ENCODE measurements around the gene SOWAHB.

The SOWAHB gene, protein sequence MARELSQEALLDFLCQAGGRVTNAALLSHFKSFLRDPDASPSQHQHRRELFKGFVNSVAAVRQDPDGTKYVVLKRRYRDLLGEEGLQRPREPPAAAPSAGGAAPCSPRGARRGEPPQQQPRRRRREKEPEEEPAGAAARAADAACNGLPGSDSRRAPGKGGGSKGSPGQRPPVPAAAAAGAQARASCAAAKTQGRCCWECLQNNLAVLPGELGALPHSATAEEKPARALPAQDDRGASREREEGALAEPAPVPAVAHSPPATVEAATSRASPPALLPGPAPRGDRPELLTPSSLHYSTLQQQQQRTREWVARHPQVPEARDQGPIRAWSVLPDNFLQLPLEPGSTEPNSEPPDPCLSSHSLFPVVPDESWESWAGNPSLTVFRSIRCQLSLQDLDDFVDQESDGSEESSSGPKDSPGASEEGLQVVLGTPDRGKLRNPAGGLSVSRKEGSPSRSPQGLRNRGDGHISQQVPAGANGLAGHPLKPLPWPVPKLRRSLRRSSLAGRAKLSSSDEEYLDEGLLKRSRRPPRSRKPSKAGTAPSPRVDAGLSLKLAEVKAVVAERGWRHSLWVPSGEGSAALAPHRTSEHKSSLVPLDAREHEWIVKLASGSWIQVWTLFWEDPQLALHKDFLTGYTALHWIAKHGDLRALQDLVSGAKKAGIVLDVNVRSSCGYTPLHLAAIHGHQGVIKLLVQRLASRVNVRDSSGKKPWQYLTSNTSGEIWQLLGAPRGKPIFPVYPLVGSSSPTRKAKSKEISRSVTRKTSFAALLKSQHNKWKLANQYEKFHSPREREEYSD

DNA sequence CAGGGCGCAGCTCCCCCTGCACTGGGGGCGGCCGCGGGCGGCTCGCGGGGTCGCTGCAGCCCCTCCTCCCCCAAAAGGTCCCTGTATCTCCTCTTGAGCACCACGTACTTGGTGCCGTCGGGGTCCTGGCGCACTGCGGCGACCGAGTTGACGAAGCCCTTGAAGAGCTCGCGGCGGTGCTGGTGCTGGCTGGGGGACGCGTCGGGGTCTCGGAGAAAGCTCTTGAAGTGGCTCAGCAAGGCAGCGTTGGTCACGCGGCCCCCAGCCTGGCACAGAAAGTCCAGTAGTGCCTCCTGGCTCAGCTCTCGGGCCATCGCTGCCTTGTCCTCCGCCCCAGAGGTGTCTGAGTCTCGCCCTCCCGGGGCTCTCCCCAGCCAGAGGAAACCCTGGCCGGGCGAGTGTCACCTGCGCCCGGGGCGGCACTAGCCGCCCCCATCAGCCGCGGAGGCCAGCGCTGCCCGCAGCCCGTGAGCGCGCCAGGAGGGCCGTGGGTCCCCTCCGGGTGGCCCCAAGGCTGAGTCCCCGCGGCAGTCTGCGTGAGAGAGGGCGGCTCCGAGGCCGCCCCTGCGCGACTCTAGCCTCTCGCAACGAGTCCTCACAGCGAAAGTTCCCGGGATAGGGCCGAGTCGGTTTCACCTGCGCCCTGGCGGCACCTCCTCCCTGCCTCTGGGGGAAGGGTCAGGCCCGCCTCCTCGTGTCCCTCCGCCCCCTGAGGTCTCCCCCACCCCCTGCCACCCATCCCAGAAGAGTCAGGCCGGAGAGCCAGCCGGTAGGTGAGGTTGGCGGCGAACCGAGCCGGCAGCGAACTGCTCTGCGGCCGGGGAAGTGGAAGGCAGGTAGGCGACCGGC, at the start of gene SOWAHB:
SOWAHB (minus strand) TSS at position 609 of the 849 bp plus-strand sequence; CDS start at position 314, 295 bp downstream.
- H3K4me3 ChIP-seq (ENCODE audit: low read depth, low read length), result peak within 1 kb of the TSS; percentile 52
- DNase-seq (ENCODE audit: low read depth), result no peak
- TF ChIP-seq, protein P1, sequence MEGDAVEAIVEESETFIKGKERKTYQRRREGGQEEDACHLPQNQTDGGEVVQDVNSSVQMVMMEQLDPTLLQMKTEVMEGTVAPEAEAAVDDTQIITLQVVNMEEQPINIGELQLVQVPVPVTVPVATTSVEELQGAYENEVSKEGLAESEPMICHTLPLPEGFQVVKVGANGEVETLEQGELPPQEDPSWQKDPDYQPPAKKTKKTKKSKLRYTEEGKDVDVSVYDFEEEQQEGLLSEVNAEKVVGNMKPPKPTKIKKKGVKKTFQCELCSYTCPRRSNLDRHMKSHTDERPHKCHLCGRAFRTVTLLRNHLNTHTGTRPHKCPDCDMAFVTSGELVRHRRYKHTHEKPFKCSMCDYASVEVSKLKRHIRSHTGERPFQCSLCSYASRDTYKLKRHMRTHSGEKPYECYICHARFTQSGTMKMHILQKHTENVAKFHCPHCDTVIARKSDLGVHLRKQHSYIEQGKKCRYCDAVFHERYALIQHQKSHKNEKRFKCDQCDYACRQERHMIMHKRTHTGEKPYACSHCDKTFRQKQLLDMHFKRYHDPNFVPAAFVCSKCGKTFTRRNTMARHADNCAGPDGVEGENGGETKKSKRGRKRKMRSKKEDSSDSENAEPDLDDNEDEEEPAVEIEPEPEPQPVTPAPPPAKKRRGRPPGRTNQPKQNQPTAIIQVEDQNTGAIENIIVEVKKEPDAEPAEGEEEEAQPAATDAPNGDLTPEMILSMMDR (conservative IDR thresholded peaks at IDR 0.05; ENCODE audit: low read depth, low read length), result no peak

DNA sequence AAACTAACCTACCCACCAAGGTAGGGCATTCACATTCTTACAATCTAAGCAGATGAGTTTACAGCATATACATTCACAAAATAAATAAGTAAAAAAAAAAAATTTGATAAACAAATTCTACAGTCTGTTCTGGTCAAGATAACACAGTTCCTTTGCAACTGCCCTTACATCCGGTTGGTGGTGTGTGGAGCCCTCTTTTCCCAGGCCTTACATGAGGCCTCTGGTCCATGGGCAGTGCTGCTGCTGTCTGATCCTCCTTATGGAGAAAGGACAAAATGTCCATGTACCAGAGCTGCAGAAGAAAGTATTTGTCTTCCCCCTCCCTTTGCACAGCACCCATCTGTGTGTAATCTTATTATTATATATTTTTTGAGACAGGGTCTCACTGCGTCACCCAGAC, 49.4 kb upstream of the SOWAHB start:
- H3K4me3 ChIP-seq (ENCODE audit: low read depth, low read length), result peak overlapping the region; percentile 9
- TF ChIP-seq, protein P1 (conservative IDR thresholded peaks at IDR 0.05; ENCODE audit: low read depth, low read length), result peak; percentile 37
- peak; percentile 65 for DNase-seq (ENCODE audit: low read depth)

DNA sequence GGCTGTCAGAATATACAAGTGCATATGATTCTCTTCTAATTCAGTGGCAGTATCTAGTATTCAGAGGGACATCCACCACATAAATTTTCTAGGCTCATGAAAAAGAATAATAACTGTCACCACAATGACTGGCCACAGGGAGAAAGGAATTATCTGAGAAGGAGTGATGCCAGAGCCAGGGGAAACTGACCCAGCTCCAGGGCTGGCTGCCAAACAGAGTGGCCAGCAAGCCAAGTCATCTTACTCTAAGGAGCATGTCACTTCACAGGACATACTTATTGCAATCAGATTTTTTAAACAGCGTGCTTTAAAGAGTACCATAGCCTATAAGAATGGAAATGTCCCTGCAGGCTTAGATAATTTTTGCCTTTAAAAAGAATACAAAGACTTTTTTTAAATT, 45.8 kb upstream of the SOWAHB start:
- DNase-seq (ENCODE audit: low read depth), result no peak
- TF ChIP-seq, protein P1 (conservative IDR thresholded peaks at IDR 0.05; ENCODE audit: low read depth, low read length), result no peak
- no peak overlapping the region for H3K4me3 ChIP-seq (ENCODE audit: low read depth, low read length)

DNA sequence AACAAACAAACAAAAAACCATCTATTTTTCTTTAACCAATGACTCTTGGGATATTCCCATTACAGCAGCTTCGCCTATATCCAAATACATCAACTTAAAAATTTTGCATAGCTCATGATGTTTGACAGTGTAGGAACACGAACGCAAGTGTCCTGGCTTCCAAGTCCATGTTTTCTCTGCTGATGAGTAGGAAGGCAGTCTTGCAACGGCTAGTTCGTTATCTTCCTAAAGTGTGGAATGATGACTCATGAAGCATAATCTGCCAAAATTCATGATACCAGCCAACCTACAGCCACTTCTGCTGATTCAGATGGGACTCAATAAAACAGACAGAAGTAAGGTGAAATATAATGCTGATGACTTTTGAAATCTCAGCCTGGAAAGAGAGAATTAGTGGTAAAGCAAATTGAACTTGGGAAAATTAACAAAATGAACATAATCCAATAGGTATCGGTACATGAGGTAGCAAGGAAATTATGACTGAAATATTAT, 45.2 kb upstream of the SOWAHB start:
- DNase-seq (ENCODE audit: low read depth), result peak; percentile 65
- H3K4me3 ChIP-seq (ENCODE audit: low read depth, low read length), result no peak overlapping the region
- TF ChIP-seq, protein P1 (conservative IDR thresholded peaks at IDR 0.05; ENCODE audit: low read depth, low read length), result no peak

DNA sequence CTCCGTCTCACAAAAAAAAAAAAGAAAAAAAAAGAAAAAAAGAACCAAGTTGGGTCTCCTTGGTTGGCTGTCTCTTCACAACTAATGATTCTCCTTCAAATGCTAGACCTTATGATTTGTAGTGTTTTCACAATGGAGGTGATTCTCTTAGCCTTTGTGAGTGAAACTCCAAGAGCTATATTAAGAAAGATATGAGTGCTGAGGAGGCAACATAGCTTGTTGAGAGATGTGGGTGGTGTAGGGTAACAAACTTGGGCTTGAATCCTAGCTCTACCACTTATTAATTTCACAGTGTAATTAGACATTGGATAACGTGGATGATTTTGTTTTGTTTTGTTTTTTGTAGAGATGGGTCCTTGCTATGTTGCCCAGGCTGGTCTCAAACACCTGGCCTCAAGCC, 41.2 kb upstream of the SOWAHB start:
- DNase-seq (ENCODE audit: low read depth), result no peak
- no peak overlapping the region for H3K4me3 ChIP-seq (ENCODE audit: low read depth, low read length)
- TF ChIP-seq, protein P1 (conservative IDR thresholded peaks at IDR 0.05; ENCODE audit: low read depth, low read length), result no peak

DNA sequence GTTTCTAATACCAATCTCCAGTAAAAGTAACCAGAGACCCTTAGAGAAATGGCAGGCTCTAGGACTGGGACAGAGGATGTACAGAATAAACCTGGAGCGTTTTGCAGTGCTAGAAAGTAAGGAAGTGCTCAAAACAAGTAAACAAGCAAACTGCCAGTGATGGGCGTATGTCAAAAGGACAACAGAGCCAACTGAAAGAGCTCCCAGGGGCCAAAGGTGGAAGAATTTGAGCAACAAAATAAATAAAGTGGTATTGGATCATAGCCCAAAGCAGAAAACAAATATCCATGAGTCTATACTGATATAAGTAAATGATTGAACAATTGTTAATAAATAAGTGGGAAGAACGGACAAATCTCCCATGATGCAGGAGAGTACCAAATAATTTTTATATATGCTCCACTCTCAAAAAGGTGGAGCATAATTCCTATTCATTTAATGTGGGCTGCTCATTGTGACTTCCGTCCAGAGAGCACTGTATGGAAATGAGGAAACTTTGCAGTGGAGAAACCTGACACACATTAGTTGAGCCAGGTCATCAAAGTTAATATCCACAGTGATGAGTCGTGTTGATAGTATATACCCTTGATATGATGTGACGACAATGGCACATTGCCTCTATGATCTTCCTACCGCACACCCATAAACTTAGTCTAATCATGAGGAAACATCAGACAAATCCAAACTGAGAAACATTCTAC, 33.8 kb upstream of the SOWAHB start:
- TF ChIP-seq, protein P1 (conservative IDR thresholded peaks at IDR 0.05; ENCODE audit: low read depth, low read length), result no peak
- no peak overlapping the region for H3K4me3 ChIP-seq (ENCODE audit: low read depth, low read length)
- no peak for DNase-seq (ENCODE audit: low read depth)
